HEK293 (cell line): ENCODE measurements around the gene RTN3.
A peak's percentile ranks its signal among the peaks of the same experiment; 100 is the strongest.

Experiments
- CTCF ChIA-PET: fragments of 350-600 bp; formaldehyde crosslinking; extraction: SDS; loops from one replicate; lab custom pipeline; 2021; ENCODE audit warnings: antibody characterized with exemption; lab: Yijun Ruan, JAX
- POLR2A ChIA-PET: fragments of 300-600 bp; formaldehyde crosslinking; extraction: SDS; loops from one replicate; lab custom pipeline; 2020; ENCODE audit warnings: antibody characterized with exemption, inconsistent platforms; lab: Yijun Ruan, JAX
- H3K27ac ChIP-seq: fragments of 200-500 bp; sonication (Bioruptor generic); 2 replicates; pipeline ENCODE4 v1.5.1; 2014; ENCODE audit warnings: low read depth, low read length, control low read depth, inconsistent platforms; ENCODE audit errors: extremely low read depth
- H3K36me3 ChIP-seq, 2 experiments: fragments of 200-500 bp in 1 of 2; sonication (Bioruptor generic) in 1 of 2; 1 replicate in 1 of 2; 2 replicates in 1 of 2; pipeline ENCODE4 v1.5.1; 2014 to 2017; ENCODE audit warnings: inconsistent platforms in 2 of 2, low read length in 2 of 2; ENCODE audit not compliant: control insufficient read depth in 2 of 2, insufficient read depth in 1 of 2
- H3K4me1 ChIP-seq: fragments of 200-500 bp; sonication (Bioruptor generic); 2 replicates; pipeline ENCODE4 v1.5.1; 2014; ENCODE audit warnings: mild to moderate bottlenecking, low read length, inconsistent platforms; ENCODE audit not compliant: control insufficient read depth, insufficient read depth
- H3K4me3 ChIP-seq: 2 replicates; pipeline ENCODE4 v1.5.1; 2011; ENCODE audit warnings: low read depth, mild to moderate bottlenecking, control low read depth, low read length, moderate library complexity
- H3K9me3 ChIP-seq: fragments of 200-500 bp; sonication (Bioruptor generic); 2 replicates; pipeline ENCODE4 v1.5.1; 2014; ENCODE audit warnings: low read depth, low read length, inconsistent platforms; ENCODE audit not compliant: control insufficient read depth, insufficient read depth
- KLF7 ChIP-seq: fragments of 450-650 bp; formaldehyde crosslinking; IDR thresholded peaks from 2 replicates; pipeline ENCODE4 v1.5.1; 2016; ENCODE audit warnings: missing biosample characterization, missing genetic modification characterization, borderline replicate concordance
- OSR2 ChIP-seq: fragments of 450-650 bp; formaldehyde crosslinking; IDR thresholded peaks from 2 replicates; pipeline ENCODE4 v1.5.1; 2016; ENCODE audit warnings: missing biosample characterization, missing genetic modification characterization
- PRDM1 ChIP-seq: fragments of 450-650 bp; formaldehyde crosslinking; IDR thresholded peaks from 2 replicates; pipeline ENCODE4; 2016; ENCODE audit warnings: missing biosample characterization, missing genetic modification characterization
- SP3 ChIP-seq: fragments of 450-650 bp; formaldehyde crosslinking; IDR thresholded peaks from 2 replicates; pipeline ENCODE4 v1.5.1; 2016; ENCODE audit warnings: missing biosample characterization, missing genetic modification characterization
- ZBTB17 ChIP-seq: fragments of 450-650 bp; formaldehyde crosslinking; IDR thresholded peaks from 2 replicates; pipeline ENCODE4 v1.5.1; 2016; ENCODE audit warnings: missing biosample characterization, missing genetic modification characterization
- ZEB2 ChIP-seq: fragments of 450-650 bp; formaldehyde crosslinking; IDR thresholded peaks from 2 replicates; pipeline ENCODE4 v1.5.1; 2016; ENCODE audit warnings: missing biosample characterization, missing genetic modification characterization
- ZNF112 ChIP-seq: fragments of 450-650 bp; formaldehyde crosslinking; IDR thresholded peaks from 2 replicates; pipeline ENCODE4 v1.5.0; 2017; ENCODE audit warnings: missing biosample characterization, missing genetic modification characterization
- ZNF175 ChIP-seq: fragments of 450-650 bp; formaldehyde crosslinking; IDR thresholded peaks from 2 replicates; pipeline ENCODE4 v1.5.1; 2016; ENCODE audit warnings: missing biosample characterization, missing genetic modification characterization
- ZNF202 ChIP-seq: fragments of 450-650 bp; formaldehyde crosslinking; IDR thresholded peaks from 2 replicates; pipeline ENCODE4 v1.5.1; 2016; ENCODE audit warnings: missing biosample characterization, missing genetic modification characterization, borderline replicate concordance
- ZNF221 ChIP-seq: fragments of 450-650 bp; formaldehyde crosslinking; IDR thresholded peaks from 2 replicates; pipeline ENCODE4 v1.5.1; 2017; ENCODE audit warnings: missing biosample characterization, missing genetic modification characterization, borderline replicate concordance
- ZNF24 ChIP-seq: fragments of 450-650 bp; formaldehyde crosslinking; IDR thresholded peaks from 2 replicates; pipeline ENCODE4 v1.5.1; 2016; ENCODE audit warnings: missing biosample characterization, missing genetic modification characterization
- ZNF335 ChIP-seq: fragments of 450-650 bp; formaldehyde crosslinking; conservative IDR thresholded peaks from 2 replicates; pipeline ENCODE4 v1.5.1; 2016; ENCODE audit warnings: missing biosample characterization, missing genetic modification characterization
- ZNF350 ChIP-seq: fragments of 450-650 bp; formaldehyde crosslinking; IDR thresholded peaks from 2 replicates; pipeline ENCODE4 v1.5.0; 2017; ENCODE audit warnings: missing biosample characterization, mild to moderate bottlenecking, missing genetic modification characterization
- ZNF354C ChIP-seq: fragments of 450-650 bp; formaldehyde crosslinking; IDR thresholded peaks from 2 replicates; pipeline ENCODE4 v1.5.1; 2016; ENCODE audit warnings: missing biosample characterization, missing genetic modification characterization, low read depth, borderline replicate concordance
- ZNF621 ChIP-seq: fragments of 450-650 bp; formaldehyde crosslinking; IDR thresholded peaks from 2 replicates; pipeline ENCODE4 v1.5.1; 2017; ENCODE audit warnings: missing biosample characterization, missing genetic modification characterization
- ZNF629 ChIP-seq: fragments of 450-650 bp; formaldehyde crosslinking; IDR thresholded peaks from 2 replicates; pipeline ENCODE4 v1.5.1; 2017; ENCODE audit warnings: missing biosample characterization, missing genetic modification characterization
- ZNF785 ChIP-seq: fragments of 450-650 bp; formaldehyde crosslinking; IDR thresholded peaks from 2 replicates; pipeline ENCODE4 v1.5.1; 2016; ENCODE audit warnings: missing biosample characterization, missing genetic modification characterization
- ZNF791 ChIP-seq: fragments of 450-650 bp; formaldehyde crosslinking; IDR thresholded peaks from 2 replicates; pipeline ENCODE4 v1.5.1; 2016; ENCODE audit warnings: missing biosample characterization, missing genetic modification characterization
- ZSCAN23 ChIP-seq: fragments of 450-650 bp; formaldehyde crosslinking; IDR thresholded peaks from 2 replicates; pipeline ENCODE4 v1.5.1; 2016; ENCODE audit warnings: missing biosample characterization, missing genetic modification characterization
- TF ChIP-seq, protein P1 (sequence below): fragments of 450-650 bp; formaldehyde crosslinking; IDR thresholded peaks from 2 replicates; pipeline ENCODE4 v1.5.1; 2017; ENCODE audit warnings: missing biosample characterization, missing genetic modification characterization
- TF ChIP-seq, protein P2 (sequence below): fragments of 450-650 bp; formaldehyde crosslinking; IDR thresholded peaks from 2 replicates; pipeline ENCODE4 v1.5.1; 2016; ENCODE audit warnings: missing biosample characterization, missing genetic modification characterization
- TF ChIP-seq, protein P3 (sequence below): fragments of 450-650 bp; formaldehyde crosslinking; IDR thresholded peaks from 2 replicates; pipeline ENCODE4 v1.5.1; 2016; ENCODE audit warnings: missing biosample characterization, missing genetic modification characterization
- TF ChIP-seq, protein P4 (sequence below): fragments of 450-650 bp; formaldehyde crosslinking; IDR thresholded peaks from 2 replicates; pipeline ENCODE4 v1.5.1; 2016; ENCODE audit warnings: missing biosample characterization, missing genetic modification characterization

The RTN3 gene

DNA sequence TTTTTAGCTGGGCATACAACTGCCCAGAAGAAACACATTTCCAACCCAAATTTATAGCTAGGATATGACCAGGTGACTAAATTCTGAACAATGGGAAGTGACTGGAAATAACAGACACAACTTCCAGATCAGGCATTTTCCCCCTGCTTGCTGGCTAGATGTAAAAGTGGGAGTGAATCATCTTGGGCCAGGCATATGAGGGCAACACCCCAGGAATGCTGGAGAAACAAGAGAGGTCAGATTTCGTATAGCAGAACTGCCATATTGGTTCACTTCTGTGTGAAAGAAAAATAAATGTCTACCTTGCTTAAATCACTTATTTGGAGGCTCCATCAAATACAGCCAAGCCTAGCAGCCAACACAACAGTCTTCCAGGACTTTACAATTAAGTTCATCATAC is 17.5 kb upstream of the RTN3 start:
- Histone ChIP-seq H3K9me3 (no peaks in the 10 kb centered on the region), H3K36me3 (peaks cover 0 to 3% of the 10 kb centered on the region in 2 experiments; a peak in 1 of 3 replicates), H3K27ac (no peak overlapping the region), H3K4me3 (no peak overlapping the region), H3K4me1 (no peaks in the 10 kb centered on the region)
- CTCF ChIA-PET, result interaction anchor here (0.8 kb wide), 1 partner anchor 156 kb away, joined by 3 read pairs; no protein-coding TSS in a partner anchor
- TF ChIP-seq ZBTB17 (tag by site-specific recombination), result 0 out of 2 replicates have a peak, but pooled peaks have one; percentile 15
- TF ChIP-seq ZNF335, result peak; percentile 43
- TF ChIP-seq, protein P1, sequence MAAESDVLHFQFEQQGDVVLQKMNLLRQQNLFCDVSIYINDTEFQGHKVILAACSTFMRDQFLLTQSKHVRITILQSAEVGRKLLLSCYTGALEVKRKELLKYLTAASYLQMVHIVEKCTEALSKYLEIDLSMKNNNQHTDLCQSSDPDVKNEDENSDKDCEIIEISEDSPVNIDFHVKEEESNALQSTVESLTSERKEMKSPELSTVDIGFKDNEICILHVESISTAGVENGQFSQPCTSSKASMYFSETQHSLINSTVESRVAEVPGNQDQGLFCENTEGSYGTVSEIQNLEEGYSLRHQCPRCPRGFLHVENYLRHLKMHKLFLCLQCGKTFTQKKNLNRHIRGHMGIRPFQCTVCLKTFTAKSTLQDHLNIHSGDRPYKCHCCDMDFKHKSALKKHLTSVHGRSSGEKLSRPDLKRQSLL (tag by site-specific recombination), result no peak
- POLR2A ChIA-PET, result no interaction called here

DNA sequence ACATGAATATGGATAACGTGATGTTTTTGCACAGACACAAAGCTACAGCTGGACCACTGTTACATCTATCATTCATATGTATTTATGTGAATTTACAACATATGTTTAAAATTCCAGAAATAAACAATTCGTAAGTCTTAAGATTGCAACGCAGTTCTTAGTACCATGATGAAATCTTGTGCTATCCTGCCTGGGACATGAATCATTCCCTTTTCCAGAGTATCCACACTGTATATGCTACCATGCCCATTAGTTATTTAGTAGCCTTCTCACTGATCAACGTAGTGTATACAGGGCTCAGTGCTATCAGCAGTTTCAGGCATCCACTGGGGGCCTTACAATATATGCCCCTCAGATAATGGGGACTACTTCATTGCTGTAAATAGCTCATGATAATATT is 14.4 kb upstream of the RTN3 start:
- H3K27ac ChIP-seq, result no peak overlapping the region
- no peak overlapping the region for H3K4me3 ChIP-seq
- H3K4me1 ChIP-seq, result no peaks in the 10 kb centered on the region
- CTCF ChIA-PET, result interaction anchor here (0.6 to 1.0 kb wide), 3 partner anchors 29 to 72 kb away, joined by 3 to 13 read pairs (median 3); no protein-coding TSS in a partner anchor
- H3K36me3 ChIP-seq, result no peaks in the 10 kb centered on the region
- H3K9me3 ChIP-seq, result no peaks in the 10 kb centered on the region
- POLR2A ChIA-PET, result no interaction called here
- TF ChIP-seq ZNF350 (tag by site-specific recombination) (no peak), ZNF112 (tag by site-specific recombination) (no peak), ZNF175 (tag by site-specific recombination) (no peak), ZEB2 (tag by site-specific recombination) (no peak), OSR2 (tag by site-specific recombination) (no peak), KLF7 (tag by site-specific recombination) (no peak), ZNF785 (tag by site-specific recombination) (no peak)

DNA sequence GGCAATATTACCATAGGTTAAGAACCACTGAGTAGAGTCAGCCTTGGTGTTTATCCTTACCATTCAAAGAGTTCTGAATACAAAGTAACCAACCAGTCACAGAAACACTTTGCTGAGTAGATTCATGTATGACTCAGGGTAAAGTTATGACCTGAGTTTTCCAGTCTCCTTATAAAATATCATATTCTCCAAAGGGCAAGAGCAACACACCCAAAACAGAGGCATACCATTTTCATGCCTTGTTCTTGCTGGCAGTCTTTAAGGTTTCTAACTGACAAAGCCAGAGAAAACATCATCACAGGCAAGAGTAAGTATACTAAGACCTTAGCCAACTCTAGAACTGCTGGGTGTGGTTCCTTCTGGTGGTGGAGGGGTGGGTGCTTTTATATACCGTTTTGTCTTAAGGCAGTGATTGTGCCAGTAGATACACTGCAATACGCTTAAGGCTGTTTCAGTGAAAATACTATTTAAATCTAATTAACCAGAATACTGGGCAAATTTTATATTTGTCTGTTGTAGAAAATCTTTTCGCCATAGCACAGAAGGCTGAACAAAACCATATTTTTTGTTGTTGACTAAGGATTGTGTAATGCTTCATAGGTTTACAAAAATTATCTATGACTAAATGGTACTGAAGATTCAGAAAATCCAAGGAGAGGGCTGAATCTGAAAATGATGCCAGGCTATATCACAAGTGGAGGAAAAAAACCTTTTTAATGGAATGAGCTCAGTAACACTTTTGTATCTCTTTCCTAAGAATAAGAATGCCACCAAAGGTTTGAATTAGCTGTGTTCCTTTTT is 13.1 kb upstream of the RTN3 start:
- Histone ChIP-seq H3K4me1 (no peaks in the 10 kb centered on the region), H3K36me3 (no peaks in the 10 kb centered on the region), H3K27ac (no peak overlapping the region), H3K9me3 (no peaks in the 10 kb centered on the region), H3K4me3 (no peak overlapping the region)
- ChIA-PET CTCF (interaction anchor here (0.6 to 1.9 kb wide), 3 partner anchors 11 to 781 kb away, joined by 3 to 7 read pairs (median 4); no protein-coding TSS in a partner anchor), POLR2A (interaction anchor here (0.6 to 1.5 kb wide), 3 partner anchors 14 to 782 kb away, joined by 3 to 6 read pairs (median 3); partner anchors contain the start of gene RTN3)
- TF ChIP-seq ZSCAN23, result no peak
- TF ChIP-seq, protein P2, sequence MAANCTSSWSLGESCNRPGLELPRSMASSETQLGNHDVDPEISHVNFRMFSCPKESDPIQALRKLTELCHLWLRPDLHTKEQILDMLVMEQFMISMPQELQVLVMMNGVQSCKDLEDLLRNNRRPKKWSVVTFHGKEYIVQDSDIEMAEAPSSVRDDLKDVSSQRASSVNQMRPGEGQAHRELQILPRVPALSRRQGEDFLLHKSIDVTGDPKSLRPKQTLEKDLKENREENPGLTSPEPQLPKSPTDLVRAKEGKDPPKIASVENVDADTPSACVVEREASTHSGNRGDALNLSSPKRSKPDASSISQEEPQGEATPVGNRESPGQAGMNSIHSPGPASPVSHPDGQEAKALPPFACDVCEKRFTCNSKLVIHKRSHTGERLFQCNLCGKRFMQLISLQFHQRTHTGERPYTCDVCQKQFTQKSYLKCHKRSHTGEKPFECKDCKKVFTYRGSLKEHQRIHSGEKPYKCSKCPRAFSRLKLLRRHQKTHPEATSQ (tag by site-specific recombination), result no peak
- TF ChIP-seq ZNF202 (tag by site-specific recombination), result no peak
- no peak for TF ChIP-seq ZNF629
- TF ChIP-seq ZNF354C, result no peak
- no peak for TF ChIP-seq ZNF621 (tag by site-specific recombination)
- TF ChIP-seq, protein P3, sequence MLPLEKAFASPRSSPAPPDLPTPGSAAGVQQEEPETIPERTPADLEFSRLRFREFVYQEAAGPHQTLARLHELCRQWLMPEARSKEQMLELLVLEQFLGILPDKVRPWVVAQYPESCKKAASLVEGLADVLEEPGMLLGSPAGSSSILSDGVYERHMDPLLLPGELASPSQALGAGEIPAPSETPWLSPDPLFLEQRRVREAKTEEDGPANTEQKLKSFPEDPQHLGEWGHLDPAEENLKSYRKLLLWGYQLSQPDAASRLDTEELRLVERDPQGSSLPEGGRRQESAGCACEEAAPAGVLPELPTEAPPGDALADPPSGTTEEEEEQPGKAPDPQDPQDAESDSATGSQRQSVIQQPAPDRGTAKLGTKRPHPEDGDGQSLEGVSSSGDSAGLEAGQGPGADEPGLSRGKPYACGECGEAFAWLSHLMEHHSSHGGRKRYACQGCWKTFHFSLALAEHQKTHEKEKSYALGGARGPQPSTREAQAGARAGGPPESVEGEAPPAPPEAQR (tag by site-specific recombination), result no peak
- no peak for TF ChIP-seq SP3
- TF ChIP-seq ZEB2 (tag by site-specific recombination), result no peak
- TF ChIP-seq, protein P4, sequence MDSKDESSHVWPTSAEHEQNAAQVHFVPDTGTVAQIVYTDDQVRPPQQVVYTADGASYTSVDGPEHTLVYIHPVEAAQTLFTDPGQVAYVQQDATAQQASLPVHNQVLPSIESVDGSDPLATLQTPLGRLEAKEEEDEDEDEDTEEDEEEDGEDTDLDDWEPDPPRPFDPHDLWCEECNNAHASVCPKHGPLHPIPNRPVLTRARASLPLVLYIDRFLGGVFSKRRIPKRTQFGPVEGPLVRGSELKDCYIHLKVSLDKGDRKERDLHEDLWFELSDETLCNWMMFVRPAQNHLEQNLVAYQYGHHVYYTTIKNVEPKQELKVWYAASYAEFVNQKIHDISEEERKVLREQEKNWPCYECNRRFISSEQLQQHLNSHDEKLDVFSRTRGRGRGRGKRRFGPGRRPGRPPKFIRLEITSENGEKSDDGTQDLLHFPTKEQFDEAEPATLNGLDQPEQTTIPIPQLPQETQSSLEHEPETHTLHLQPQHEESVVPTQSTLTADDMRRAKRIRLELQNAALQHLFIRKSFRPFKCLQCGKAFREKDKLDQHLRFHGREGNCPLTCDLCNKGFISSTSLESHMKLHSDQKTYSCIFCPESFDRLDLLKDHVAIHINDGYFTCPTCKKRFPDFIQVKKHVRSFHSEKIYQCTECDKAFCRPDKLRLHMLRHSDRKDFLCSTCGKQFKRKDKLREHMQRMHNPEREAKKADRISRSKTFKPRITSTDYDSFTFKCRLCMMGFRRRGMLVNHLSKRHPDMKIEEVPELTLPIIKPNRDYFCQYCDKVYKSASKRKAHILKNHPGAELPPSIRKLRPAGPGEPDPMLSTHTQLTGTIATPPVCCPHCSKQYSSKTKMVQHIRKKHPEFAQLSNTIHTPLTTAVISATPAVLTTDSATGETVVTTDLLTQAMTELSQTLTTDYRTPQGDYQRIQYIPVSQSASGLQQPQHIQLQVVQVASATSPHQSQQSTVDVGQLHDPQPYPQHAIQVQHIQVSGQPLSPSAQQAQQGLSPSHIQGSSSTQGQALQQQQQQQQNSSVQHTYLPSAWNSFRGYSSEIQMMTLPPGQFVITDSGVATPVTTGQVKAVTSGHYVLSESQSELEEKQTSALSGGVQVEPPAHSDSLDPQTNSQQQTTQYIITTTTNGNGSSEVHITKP, result no peak
- TF ChIP-seq ZNF221, result no peak
- no peak for TF ChIP-seq ZNF24 (tag by site-specific recombination)
- TF ChIP-seq PRDM1, result no peak
- TF ChIP-seq ZNF791 (tag by site-specific recombination), result no peak
